Chondrocyte (in vitro differentiated cells): ENCODE measurements around the gene ADAMTS10. TPM values are rescaled to one million over a fixed set of nuclear protein-coding genes. Genes with fewer than 3 reads are reported as not detected.
"Not testable (repeated sequence)": the region's sequence is repeated elsewhere in the genome, so short reads cannot be mapped to it uniquely, and the experiment has no call there.

Experiments
- DNase-seq: peaks from one replicate; pipeline ENCODE4 v3.0.0; 2021; ENCODE audit warnings: mixed read lengths, low spot score
- H3K27ac Mint-ChIP-seq: one replicate; pipeline ENCODE4 v1.8.0; 2021; ENCODE audit warnings: mild to moderate bottlenecking, moderate library complexity, mixed read lengths; ENCODE audit not compliant: unreplicated experiment
- H3K27me3 Mint-ChIP-seq: 2 replicates; pipeline ENCODE4 v1.8.0; 2021; ENCODE audit warnings: low read depth, mixed read lengths
- H3K36me3 Mint-ChIP-seq: 2 replicates; pipeline ENCODE4 v1.8.0; 2021; ENCODE audit warnings: low read depth, mixed read lengths
- H3K4me1 Mint-ChIP-seq: 2 replicates; pipeline ENCODE4 v1.8.0; 2021; ENCODE audit warnings: low read depth, mild to moderate bottlenecking, mixed read lengths
- H3K4me3 Mint-ChIP-seq: one replicate; pipeline ENCODE4 v1.8.0; 2021; ENCODE audit warnings: mild to moderate bottlenecking, moderate library complexity, mixed read lengths; ENCODE audit not compliant: unreplicated experiment
- H3K9me3 Mint-ChIP-seq: 2 replicates; pipeline ENCODE4 v1.8.0; 2021; ENCODE audit warnings: low read depth, mixed read lengths
- CTCF ChIP-seq: fragments of 200-600 bp; sonication (generic); IDR thresholded peaks from 2 replicates; pipeline ENCODE4 v1.5.0; 2021; ENCODE audit warnings: antibody characterized with exemption, mild to moderate bottlenecking, moderate library complexity
- total RNA-seq: library from RNA; stranded (reverse); gene quantifications from 3 replicates; pipeline ENCODE4 v1.2.1, GENCODE V29; 2021

ADAMTS10 gene
- total RNA-seq, 1 donor from 2014 or later, result 73.6 TPM

GRCh38 chr19:8557642-8558238, 52.8 kb downstream of the ADAMTS10 start:
- no peak for DNase-seq
- peak overlapping the region; percentile 9 for H3K27ac Mint-ChIP-seq
- no peak overlapping the region for H3K4me3 Mint-ChIP-seq
- H3K9me3 Mint-ChIP-seq, result no peaks in the 10 kb centered on the region
- no peaks in the 10 kb centered on the region for H3K36me3 Mint-ChIP-seq
- TF ChIP-seq CTCF, result no peak
- no peaks in the 10 kb centered on the region for H3K27me3 Mint-ChIP-seq
- no peaks in the 10 kb centered on the region for H3K4me1 Mint-ChIP-seq

- not testable (repeated sequence) for H3K27ac Mint-ChIP-seq, H3K4me1 Mint-ChIP-seq, H3K36me3 Mint-ChIP-seq, H3K9me3 Mint-ChIP-seq, H3K27me3 Mint-ChIP-seq, H3K4me3 Mint-ChIP-seq, DNase-seq
These were observed 56.8 kb downstream of the ADAMTS10 start for GRCh38 chr19:8553729-8554128.

GRCh38 chr19:8552810-8553209, 57.7 kb downstream of the ADAMTS10 start:
- H3K4me1 Mint-ChIP-seq, result no peaks in the 10 kb centered on the region
- H3K27ac Mint-ChIP-seq, result no peak overlapping the region
- H3K4me3 Mint-ChIP-seq, result no peak overlapping the region
- DNase-seq, result no peak
- no peaks in the 10 kb centered on the region for H3K9me3 Mint-ChIP-seq
- peaks cover 7% of the 10 kb centered on the region for H3K36me3 Mint-ChIP-seq
- TF ChIP-seq CTCF, result no peak
- H3K27me3 Mint-ChIP-seq, result no peaks in the 10 kb centered on the region

- no peak for TF ChIP-seq CTCF
- no peak for DNase-seq
- Mint-ChIP-seq H3K4me1 (no peaks in the 10 kb centered on the region), H3K9me3 (no peaks in the 10 kb centered on the region), H3K4me3 (no peak overlapping the region), H3K36me3 (peaks cover 15% of the 10 kb centered on the region), H3K27me3 (no peaks in the 10 kb centered on the region), H3K27ac (no peak overlapping the region)
These were observed 60.4 kb downstream of the ADAMTS10 start for GRCh38 chr19:8550070-8550469.

GRCh38 chr19:8545743-8546142, 64.8 kb downstream of the ADAMTS10 start:
- TF ChIP-seq CTCF, result no peak
- Mint-ChIP-seq H3K27ac (no peak overlapping the region), H3K27me3 (no peaks in the 10 kb centered on the region), H3K4me1 (no peaks in the 10 kb centered on the region), H3K36me3 (peaks cover 15% of the 10 kb centered on the region), H3K9me3 (no peaks in the 10 kb centered on the region), H3K4me3 (no peak overlapping the region)
- no peak for DNase-seq

- Mint-ChIP-seq H3K9me3 (no peaks in the 10 kb centered on the region), H3K27ac (no peak overlapping the region), H3K27me3 (no peaks in the 10 kb centered on the region), H3K4me3 (no peak overlapping the region), H3K36me3 (peaks cover 15% of the 10 kb centered on the region), H3K4me1 (no peaks in the 10 kb centered on the region)
- no peak for TF ChIP-seq CTCF
- DNase-seq, result no peak
These were observed 66.3 kb downstream of the ADAMTS10 start for GRCh38 chr19:8544168-8544567.
